ENCODE measurements around the gene TGFB3. TPM values are rescaled to one million over a fixed set of nuclear protein-coding genes. Genes with fewer than 3 reads are reported as not detected.

Gene TGFB3
- total and polyA plus RNA-seq, 2 donors (not counting 3 experiments of a cell fraction or from before 2014, with no cell fraction given), result 5.3 to 5.4 TPM

- BruUV-seq (replicated peaks), result no TSS peak
- H3K4me2 ChIP-seq (ENCODE audit: insufficient read depth, low read length), result no peak overlapping the region
- H3K9ac ChIP-seq (replicated peaks; ENCODE audit: extremely low read depth, insufficient read depth, low read length), result no peak overlapping the region
- H3K27me3 ChIP-seq (ENCODE audit: control insufficient read depth in 2 of 2, insufficient read depth in 2 of 2, low read length in 2 of 2), result no peaks in the 10 kb centered on the region
- intact Hi-C loops (cut with micrococcal nuclease) (no loop called here), dilution Hi-C loops (cut with MboI; ENCODE audit: extremely low pct_ligation_motif_present, low sequenced_read_pairs) (no loop called here)
- H2AFZ ChIP-seq (ENCODE audit: low read depth, low read length), result no peak overlapping the region
- ChIA-PET POLR2A (no interaction called here), CTCF (interaction anchor here (1.3 to 4.4 kb wide), 3 partner anchors 9 to 62 kb away, joined by 4 to 26 read pairs (median 10); partner anchors contain the start of gene TGFB3)
- no peaks in the 10 kb centered on the region for H4K20me1 ChIP-seq (replicated peaks; ENCODE audit: control insufficient read depth, extremely low read depth, insufficient read depth, low read length)
- no peaks in the 10 kb centered on the region for H3K4me1 ChIP-seq (ENCODE audit: control insufficient read depth, extremely low read depth, insufficient read depth, low read length)
- no peak overlapping the region for H3K27ac ChIP-seq (ENCODE audit: insufficient read depth, low read depth, low read length)
- no peak overlapping the region for H3K4me3 ChIP-seq (replicated peaks in 1 of 3; ENCODE audit: insufficient read depth in 1 of 3, low read depth in 1 of 3, low read length in 3 of 3)
- DNase-seq (ENCODE audit: low read depth, low spot score) (no peak), FAIRE-seq (no peak)
- no peak for TF ChIP-seq MYC (IDR thresholded peaks at IDR 0.05; ENCODE audit: low read depth, low read length)
- H3K9me3 ChIP-seq (replicated peaks; ENCODE audit: control insufficient read depth, insufficient read depth, low read length), result no peaks in the 10 kb centered on the region
- no peaks in the 10 kb centered on the region for H3K36me3 ChIP-seq (ENCODE audit: control insufficient read depth in 2 of 2, extremely low read depth in 1 of 2, insufficient read depth in 2 of 2, low read length in 2 of 2)
- H3K79me2 ChIP-seq (ENCODE audit: control insufficient read depth, insufficient read depth, low read length), result no peaks in the 10 kb centered on the region
- H3K9me1 ChIP-seq (replicated peaks; ENCODE audit: control insufficient read depth, extremely low read depth, insufficient read depth, low read length), result no peaks in the 10 kb centered on the region
Measured at GRCh38 chr14:75968456-75968855, 13.3 kb downstream of the TGFB3 start.

- Histone ChIP-seq H4K20me1 (replicated peaks; ENCODE audit: control insufficient read depth, extremely low read depth, insufficient read depth, low read length) (no peaks in the 10 kb centered on the region), H3K27ac (ENCODE audit: insufficient read depth, low read depth, low read length) (no peak overlapping the region), H3K9me3 (replicated peaks; ENCODE audit: control insufficient read depth, insufficient read depth, low read length) (no peaks in the 10 kb centered on the region), H3K79me2 (ENCODE audit: control insufficient read depth, insufficient read depth, low read length) (no peaks in the 10 kb centered on the region), H3K9me1 (replicated peaks; ENCODE audit: control insufficient read depth, extremely low read depth, insufficient read depth, low read length) (no peaks in the 10 kb centered on the region), H3K27me3 (ENCODE audit: control insufficient read depth in 2 of 2, insufficient read depth in 2 of 2, low read length in 2 of 2) (no peaks in the 10 kb centered on the region), H3K4me3 (replicated peaks in 1 of 3; ENCODE audit: insufficient read depth in 1 of 3, low read depth in 1 of 3, low read length in 3 of 3) (no peak overlapping the region), H3K4me2 (ENCODE audit: insufficient read depth, low read length) (no peak overlapping the region), H3K4me1 (ENCODE audit: control insufficient read depth, extremely low read depth, insufficient read depth, low read length) (no peaks in the 10 kb centered on the region), H3K36me3 (ENCODE audit: control insufficient read depth in 2 of 2, extremely low read depth in 1 of 2, insufficient read depth in 2 of 2, low read length in 2 of 2) (no peaks in the 10 kb centered on the region), H3K9ac (replicated peaks; ENCODE audit: extremely low read depth, insufficient read depth, low read length) (no peak overlapping the region), H2AFZ (ENCODE audit: low read depth, low read length) (no peak overlapping the region)
- TF ChIP-seq MAX (IDR thresholded peaks at IDR 0.05; ENCODE audit: insufficient read depth, insufficient read length), result no peak
- TF ChIP-seq POLR2A (IDR thresholded peaks at IDR 0.05; ENCODE audit: low read depth, low read length), result no peak
- DNase-seq (ENCODE audit: low read depth, low spot score) (no peak), FAIRE-seq (no peak)
- intact Hi-C loops (cut with micrococcal nuclease) (no loop called here), dilution Hi-C loops (cut with MboI; ENCODE audit: extremely low pct_ligation_motif_present, low sequenced_read_pairs) (no loop called here)
- CTCF ChIA-PET, result interaction anchor here (1.6 to 4.4 kb wide), 2 partner anchors 12 to 13 kb away, joined by 4 to 26 read pairs; partner anchors contain the start of gene TGFB3
- no TSS peak for BruUV-seq (replicated peaks)
- POLR2A ChIA-PET, result no interaction called here
Measured at GRCh38 chr14:75967866-75968265, 13.9 kb downstream of the TGFB3 start.
